ENCODE measurements around the gene CLDN9. TPM values are rescaled to one million over a fixed set of nuclear protein-coding genes. Genes with fewer than 3 reads are reported as not detected.
A peak's percentile ranks its signal among the peaks of the same experiment; 100 is the strongest.

Gene CLDN9
- total RNA-seq, 1 donor from 2014 or later, result not detected

DNA sequence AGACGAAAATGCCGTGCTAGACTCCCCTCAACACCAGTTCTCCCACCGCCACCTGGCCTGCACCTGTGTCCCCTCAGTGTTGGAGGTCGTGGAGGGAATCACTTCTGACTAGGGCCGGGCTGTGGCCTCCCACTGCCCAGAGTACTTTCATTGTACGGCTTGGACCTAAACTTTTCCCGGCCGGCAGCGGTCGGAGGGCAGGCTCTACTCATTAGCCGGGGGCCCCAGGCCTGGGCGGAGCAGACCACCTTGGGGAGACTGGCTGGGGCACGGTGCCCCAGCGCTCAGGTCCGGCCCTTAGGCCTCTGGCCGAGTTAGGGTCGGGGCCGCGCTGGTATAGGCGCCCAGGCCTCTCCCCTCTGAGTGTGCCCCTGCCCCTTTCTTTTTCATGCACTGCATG lies 4.6 kb downstream of the CLDN9 start:
- Mint-ChIP-seq H3K27ac (ENCODE audit: unreplicated experiment) (no peak overlapping the region), H3K9me3 (ENCODE audit: low read depth) (no peaks in the 10 kb centered on the region), H3K4me1 (ENCODE audit: low read depth) (peaks cover 12% of the 10 kb centered on the region), H3K27me3 (ENCODE audit: low read depth) (peaks cover 11% of the 10 kb centered on the region), H3K36me3 (ENCODE audit: low read depth) (peaks cover 7% of the 10 kb centered on the region), H3K4me3 (ENCODE audit: unreplicated experiment) (no peak overlapping the region)
- TF ChIP-seq, protein P1, sequence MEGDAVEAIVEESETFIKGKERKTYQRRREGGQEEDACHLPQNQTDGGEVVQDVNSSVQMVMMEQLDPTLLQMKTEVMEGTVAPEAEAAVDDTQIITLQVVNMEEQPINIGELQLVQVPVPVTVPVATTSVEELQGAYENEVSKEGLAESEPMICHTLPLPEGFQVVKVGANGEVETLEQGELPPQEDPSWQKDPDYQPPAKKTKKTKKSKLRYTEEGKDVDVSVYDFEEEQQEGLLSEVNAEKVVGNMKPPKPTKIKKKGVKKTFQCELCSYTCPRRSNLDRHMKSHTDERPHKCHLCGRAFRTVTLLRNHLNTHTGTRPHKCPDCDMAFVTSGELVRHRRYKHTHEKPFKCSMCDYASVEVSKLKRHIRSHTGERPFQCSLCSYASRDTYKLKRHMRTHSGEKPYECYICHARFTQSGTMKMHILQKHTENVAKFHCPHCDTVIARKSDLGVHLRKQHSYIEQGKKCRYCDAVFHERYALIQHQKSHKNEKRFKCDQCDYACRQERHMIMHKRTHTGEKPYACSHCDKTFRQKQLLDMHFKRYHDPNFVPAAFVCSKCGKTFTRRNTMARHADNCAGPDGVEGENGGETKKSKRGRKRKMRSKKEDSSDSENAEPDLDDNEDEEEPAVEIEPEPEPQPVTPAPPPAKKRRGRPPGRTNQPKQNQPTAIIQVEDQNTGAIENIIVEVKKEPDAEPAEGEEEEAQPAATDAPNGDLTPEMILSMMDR (IDR thresholded peaks at IDR 0.05), result no peak
- DNase-seq (ENCODE audit: low spot score), result no peak

DNA sequence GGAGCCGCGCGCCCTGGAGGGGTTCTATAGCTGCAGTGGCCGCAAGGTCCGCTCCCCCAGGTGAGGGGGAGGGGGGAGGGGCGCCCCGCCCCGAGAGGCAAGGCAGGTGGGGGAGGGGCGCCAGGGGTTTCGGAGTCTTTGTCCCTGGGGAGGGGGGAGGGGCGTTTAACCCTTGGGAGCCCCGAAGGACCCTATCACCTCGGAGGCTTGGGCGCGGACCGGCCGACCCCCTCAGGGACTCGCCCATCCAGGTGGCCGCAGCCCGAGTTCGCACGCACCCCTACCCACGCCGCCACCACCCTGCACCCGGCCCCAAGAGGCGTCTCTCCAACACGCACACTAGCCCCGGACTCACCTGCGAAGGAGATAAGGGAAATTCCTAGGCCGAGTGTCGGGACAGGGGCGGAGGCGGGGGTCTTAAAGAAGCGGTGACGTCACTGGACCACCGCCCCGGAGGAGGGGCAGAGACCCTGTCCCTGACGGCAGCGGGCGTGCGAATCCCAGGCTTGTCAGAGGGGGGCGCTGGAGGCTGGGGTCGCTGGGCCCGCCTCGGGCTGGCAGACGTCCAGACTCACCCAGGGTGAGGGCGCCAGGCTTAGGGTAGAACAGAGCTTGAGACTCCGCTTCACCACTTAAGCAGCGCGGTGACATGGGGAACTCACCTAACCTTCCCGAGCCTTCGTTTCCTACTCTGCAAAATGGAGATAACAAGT lies 5.2 kb downstream of the CLDN9 start, which contains the start of gene CLDN6:
CLDN6 (minus strand) TSS at position 390 of the 713 bp plus-strand sequence. CDS start 2,162 bp downstream, outside the sequence.
- peak; percentile 92 for DNase-seq (ENCODE audit: low spot score)
- H3K27me3 Mint-ChIP-seq (ENCODE audit: low read depth), result peaks cover 5% of the 10 kb centered on the region
- no peak within 1 kb of the TSS for H3K27ac Mint-ChIP-seq (ENCODE audit: unreplicated experiment)
- H3K4me3 Mint-ChIP-seq (ENCODE audit: unreplicated experiment), result no peak within 1 kb of the TSS
- no peaks in the 10 kb centered on the region for H3K9me3 Mint-ChIP-seq (ENCODE audit: low read depth)
- peaks cover 18% of the 10 kb centered on the region for H3K4me1 Mint-ChIP-seq (ENCODE audit: low read depth)
- H3K36me3 Mint-ChIP-seq (ENCODE audit: low read depth), result peaks cover 7% of the 10 kb centered on the region
- TF ChIP-seq, protein P1 (IDR thresholded peaks at IDR 0.05), result peak; percentile 67

DNA sequence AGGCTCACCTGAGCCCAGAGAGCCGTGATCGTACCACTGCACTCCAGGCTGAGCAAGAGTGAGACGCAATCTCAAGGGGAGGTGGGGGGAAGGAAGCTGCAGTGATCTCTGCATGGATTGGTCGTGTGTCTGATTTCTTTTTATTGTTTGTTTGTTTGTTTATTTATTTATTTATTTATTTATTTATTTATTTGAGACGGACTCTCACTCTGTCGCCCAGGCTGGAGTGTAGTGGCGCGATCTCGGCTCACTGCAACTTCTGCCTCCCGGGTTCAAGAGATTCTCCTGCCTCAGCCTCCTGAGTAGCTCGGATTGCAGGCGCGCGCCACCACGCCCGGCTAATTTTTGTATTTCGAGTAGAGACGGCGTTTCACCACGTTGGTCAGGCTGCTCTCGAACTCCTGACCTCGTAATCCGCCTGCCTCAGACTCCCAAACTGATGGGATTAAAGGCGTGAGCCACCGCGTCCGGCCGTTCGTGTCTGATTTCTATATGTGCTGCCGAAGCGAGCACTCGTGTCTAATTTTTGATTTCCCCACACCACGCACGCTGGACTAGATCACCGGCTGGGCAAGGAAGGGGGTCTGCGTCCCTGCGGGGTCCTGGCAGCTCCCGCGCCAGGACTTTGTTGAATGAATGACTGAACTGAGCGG lies 7.0 kb downstream of the CLDN9 start:
- Mint-ChIP-seq H3K27ac (ENCODE audit: unreplicated experiment) (peak overlapping the region; percentile 81), H3K36me3 (ENCODE audit: low read depth) (peaks cover 9% of the 10 kb centered on the region), H3K4me1 (ENCODE audit: low read depth) (peaks cover 29% of the 10 kb centered on the region), H3K9me3 (ENCODE audit: low read depth) (no peaks in the 10 kb centered on the region), H3K4me3 (ENCODE audit: unreplicated experiment) (peak overlapping the region; percentile 91), H3K27me3 (ENCODE audit: low read depth) (no peaks in the 10 kb centered on the region)
- no peak for DNase-seq (ENCODE audit: low spot score)
- TF ChIP-seq, protein P1 (IDR thresholded peaks at IDR 0.05), result no peak

- Mint-ChIP-seq H3K4me1 (ENCODE audit: low read depth) (peaks cover 29% of the 10 kb centered on the region), H3K36me3 (ENCODE audit: low read depth) (peaks cover 9% of the 10 kb centered on the region), H3K27me3 (ENCODE audit: low read depth) (no peaks in the 10 kb centered on the region), H3K9me3 (ENCODE audit: low read depth) (no peaks in the 10 kb centered on the region), H3K27ac (ENCODE audit: unreplicated experiment) (peak within 1 kb of the TSS; percentile 99), H3K4me3 (ENCODE audit: unreplicated experiment) (peak within 1 kb of the TSS; percentile 91)
- TF ChIP-seq, protein P1 (IDR thresholded peaks at IDR 0.05), result peak; percentile 22
- DNase-seq (ENCODE audit: low spot score), result peak; percentile 93
Observed at GRCh38 chr16:3020247-3020603, 7.5 kb downstream of the CLDN9 start, which contains the start of gene TNFRSF12A. TNFRSF12A (plus strand) TSS chr16:3020368; CDS start chr16:3020398, 30 bp downstream.

DNA sequence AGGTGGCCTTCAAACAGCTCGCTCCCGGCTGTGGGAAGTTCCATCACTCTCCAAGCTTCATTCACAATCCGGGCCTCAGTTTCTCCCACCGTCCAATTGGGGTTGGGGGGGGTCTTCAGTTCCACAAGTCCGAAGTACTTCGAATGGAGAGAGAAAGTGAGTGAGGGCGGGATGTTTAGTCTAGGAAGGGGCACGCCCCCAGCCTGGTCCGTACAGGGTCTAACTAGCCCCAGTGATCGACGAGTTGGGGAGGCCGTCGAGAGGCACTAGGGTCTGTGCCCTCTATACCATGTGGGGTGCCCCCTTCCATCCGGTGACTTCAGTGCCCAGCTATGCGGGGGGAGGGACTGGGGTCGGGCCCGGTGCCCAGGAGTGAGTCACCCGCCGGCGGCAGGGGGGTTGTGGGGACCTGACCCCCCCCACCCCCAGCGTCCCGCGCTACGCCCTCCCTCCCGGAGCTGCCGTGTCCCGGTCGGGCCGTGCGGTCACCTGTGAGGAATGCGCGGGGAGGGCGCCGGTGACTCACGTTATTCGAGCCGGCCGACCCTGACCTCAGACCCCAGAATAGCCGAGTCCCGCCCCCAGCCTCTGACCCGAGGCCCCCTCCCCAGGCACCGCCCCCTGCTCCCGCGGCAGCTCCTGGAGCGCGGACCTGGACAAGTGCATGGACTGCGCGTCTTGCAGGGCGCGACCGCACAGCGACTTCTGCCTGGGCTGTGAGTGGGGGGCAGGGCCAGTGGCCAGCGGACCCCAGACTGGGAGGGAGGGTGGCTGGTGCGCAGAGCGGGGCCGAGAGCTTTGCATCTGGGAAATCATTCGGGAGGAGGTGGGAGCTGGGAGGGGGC lies 8.1 kb downstream of the CLDN9 start:
- H3K4me1 Mint-ChIP-seq (ENCODE audit: low read depth), result peaks cover 29% of the 10 kb centered on the region
- peak overlapping the region; percentile 99 for H3K27ac Mint-ChIP-seq (ENCODE audit: unreplicated experiment)

More for the DNA sequence above, 8.1 kb downstream of the CLDN9 start:
- Mint-ChIP-seq H3K4me3 (ENCODE audit: unreplicated experiment) (peak overlapping the region; percentile 91), H3K27me3 (ENCODE audit: low read depth) (no peaks in the 10 kb centered on the region), H3K9me3 (ENCODE audit: low read depth) (no peaks in the 10 kb centered on the region), H3K36me3 (ENCODE audit: low read depth) (peaks cover 9% of the 10 kb centered on the region)
- TF ChIP-seq, protein P1 (IDR thresholded peaks at IDR 0.05), result no peak
- peak; percentile 94 for DNase-seq (ENCODE audit: low spot score)
